Loucy (cell line): ENCODE data around the gene ZNF362.

Source experiments
- CTCF ChIP-seq: fragments of 200-600 bp; sonication (generic); conservative IDR thresholded peaks from 2 replicates; pipeline ENCODE4 v1.5.1; 2014; ENCODE audit warnings: mild to moderate bottlenecking, antibody characterized with exemption, low read length
- EZH2phosphoT487 ChIP-seq: fragments of 200-600 bp; IDR thresholded peaks from 2 replicates; pipeline ENCODE4 v1.6.1; 2018; ENCODE audit warnings: antibody characterized with exemption, mild to moderate bottlenecking, moderate library complexity, borderline replicate concordance

- TF ChIP-seq CTCF (no peak), EZH2phosphoT487 (no peak)
These were observed 11.5 kb upstream of the ZNF362 start for GRCh38 chr1:33244809-33245186.
